GM12872 (cell line): ENCODE data around the gene CPNE7.

Experiments used
- CTCF ChIP-seq: IDR thresholded peaks from 3 replicates; pipeline ENCODE4 v1.5.1; 2011; ENCODE audit warnings: low read depth, mild to moderate bottlenecking, low read length, moderate library complexity; ENCODE audit not compliant: insufficient read depth

The CPNE7 gene

GRCh38 chr16:89600956-89601355, 25.4 kb downstream of the CPNE7 start:
- TF ChIP-seq CTCF = no peak

GRCh38 chr16:89601906-89602272, 26.3 kb downstream of the CPNE7 start:
- TF ChIP-seq CTCF = no peak

GRCh38 chr16:89602273-89602951, 26.9 kb downstream of the CPNE7 start:
- no peak for TF ChIP-seq CTCF

GRCh38 chr16:89602952-89603590, 27.5 kb downstream of the CPNE7 start:
- TF ChIP-seq CTCF = no peak

- no peak for TF ChIP-seq CTCF
Measured at GRCh38 chr16:89604764-89605163, 29.2 kb downstream of the CPNE7 start.

GRCh38 chr16:89605186-89605970, 29.8 kb downstream of the CPNE7 start:
- TF ChIP-seq CTCF = no peak

- no peak for TF ChIP-seq CTCF
Measured at GRCh38 chr16:89606006-89606405, 30.4 kb downstream of the CPNE7 start.
